Stimulated activated naive CD8-positive, alpha-beta T cell treated with anti-CD3 and anti-CD28 coated beads, Interleukin-15, Interleukin-2, amounts not matched to agents 100 U/mL and 50 U/mL, for 24 hours (primary cell): ENCODE measurements around the gene SAMD11.

ENCODE experiments used
- ATAC-seq: fragments of 150-1000 bp; cut with Tn5 transposase; one replicate; pipeline ENCODE4 v1.10.0; 2021
- DNase-seq: peaks from one replicate; pipeline ENCODE4 v3.0.0; 2021

Gene SAMD11

GRCh38 chr1:905071-905749, 18.5 kb upstream of the SAMD11 start:
- DNase-seq (peak; percentile 44), ATAC-seq (no peak)

- ATAC-seq (no peak), DNase-seq (no peak)
Measured at GRCh38 chr1:905811-906599, 17.7 kb upstream of the SAMD11 start.

DNA sequence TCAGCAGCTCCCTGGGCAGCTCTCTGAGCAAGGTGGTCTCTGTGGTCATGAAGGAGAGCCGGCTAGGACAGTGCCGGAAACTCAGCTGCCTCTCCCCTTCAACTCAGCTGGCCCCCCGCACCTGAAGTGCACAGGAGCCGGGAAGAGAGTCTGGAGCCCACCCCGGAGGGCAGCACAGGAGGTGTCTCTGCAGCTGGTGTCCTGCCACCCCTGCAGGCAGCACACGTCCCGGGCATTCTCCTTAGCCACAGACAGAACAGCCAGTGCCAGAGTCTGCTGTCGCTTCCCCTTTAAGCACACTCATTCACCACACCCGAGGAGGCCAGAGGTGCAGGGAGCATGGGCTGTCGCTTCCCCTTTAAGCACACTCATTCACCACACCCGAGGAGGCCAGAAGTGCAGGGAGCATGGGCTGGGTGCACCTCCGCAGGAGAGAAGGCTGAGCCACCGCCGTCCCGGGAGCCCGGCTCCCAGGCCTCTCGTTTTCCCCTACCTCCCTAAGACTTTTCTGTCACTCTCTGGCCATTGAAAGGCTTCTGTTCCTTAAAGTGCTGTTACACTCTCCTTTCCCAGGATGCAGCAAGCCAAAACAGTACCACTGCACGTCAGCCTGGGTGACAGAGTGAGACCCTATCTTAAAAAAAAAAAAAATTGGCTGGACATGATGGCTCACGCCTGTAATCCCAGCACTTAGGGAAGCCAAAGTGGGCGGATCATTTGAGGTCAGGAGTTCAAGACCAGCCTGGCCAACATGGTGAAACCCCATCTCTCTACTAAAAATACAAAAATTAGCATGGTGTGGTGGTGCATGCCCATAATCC, 16.9 kb upstream of the SAMD11 start:
- ATAC-seq (peak; percentile 54), DNase-seq (no peak)

DNA sequence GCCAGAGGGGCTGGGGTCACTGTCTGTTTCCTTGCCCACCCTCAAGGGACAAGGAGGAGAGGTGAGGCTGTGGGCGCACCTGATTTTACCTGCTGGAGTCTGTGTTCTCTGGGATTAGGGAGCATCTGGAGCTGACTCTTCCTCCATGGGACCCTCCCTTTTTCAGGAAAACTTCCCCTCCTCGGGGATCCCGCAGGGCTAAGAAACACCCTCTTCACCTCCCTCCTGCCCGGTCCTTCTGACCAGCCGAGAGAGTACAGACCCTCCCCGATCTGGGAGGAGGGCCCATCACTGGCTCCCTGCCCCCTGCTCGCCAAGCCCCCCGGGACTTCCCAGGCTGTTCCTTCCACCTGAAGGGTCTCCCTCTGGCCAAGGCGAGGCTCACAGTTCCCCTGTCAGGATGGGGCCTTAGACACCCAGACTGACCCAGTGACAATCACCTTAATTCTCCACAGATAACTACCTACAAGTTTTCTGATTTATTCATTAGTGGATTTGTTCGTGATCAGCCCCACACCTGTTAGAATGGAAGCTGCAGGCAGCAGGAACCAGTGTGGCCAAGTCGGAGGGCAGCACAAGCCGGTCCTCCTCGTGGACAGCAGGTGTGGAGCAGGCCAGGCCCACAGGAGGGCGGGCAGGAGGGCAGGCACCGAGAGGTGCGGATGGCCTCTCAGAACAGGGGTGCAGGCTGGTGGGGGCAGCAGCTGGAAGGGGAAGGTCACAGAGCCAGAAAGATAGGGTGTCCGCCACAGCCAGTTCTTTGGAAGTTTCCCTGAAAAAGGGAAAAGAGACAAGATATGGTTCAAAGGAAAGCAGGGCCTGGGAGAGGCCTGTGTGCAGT, 15.9 kb upstream of the SAMD11 start:
- no peak for ATAC-seq
- DNase-seq: no peak

DNA sequence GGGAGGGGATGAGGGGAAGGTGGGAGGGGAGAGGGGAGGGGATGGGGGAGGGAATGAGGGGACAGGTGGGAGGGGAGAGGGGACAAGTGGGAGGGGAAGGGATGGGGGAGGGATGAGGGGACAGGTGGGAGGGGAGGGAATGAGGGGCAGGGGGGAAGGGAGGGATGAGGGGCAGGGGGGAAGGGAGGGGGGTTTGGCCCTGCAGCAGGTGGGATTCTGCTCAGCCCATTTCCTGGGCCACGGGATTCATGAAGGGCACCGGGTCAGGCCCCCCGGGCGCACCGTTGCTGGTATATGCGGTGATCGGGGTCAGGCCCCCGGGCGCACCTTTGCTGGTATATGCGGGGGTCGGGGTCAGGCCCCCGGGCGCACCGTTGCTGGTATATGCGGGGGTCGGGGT, 15.1 kb upstream of the SAMD11 start:
- no peak for ATAC-seq
- no peak for DNase-seq

- no peak for DNase-seq
- no peak for ATAC-seq
Measured at GRCh38 chr1:909861-910310, 13.8 kb upstream of the SAMD11 start.

GRCh38 chr1:910311-910880, 13.3 kb upstream of the SAMD11 start:
- DNase-seq: no peak
- ATAC-seq: no peak

- DNase-seq (no peak), ATAC-seq (peak; percentile 44)
Measured at GRCh38 chr1:910881-911721, 12.6 kb upstream of the SAMD11 start.

DNA sequence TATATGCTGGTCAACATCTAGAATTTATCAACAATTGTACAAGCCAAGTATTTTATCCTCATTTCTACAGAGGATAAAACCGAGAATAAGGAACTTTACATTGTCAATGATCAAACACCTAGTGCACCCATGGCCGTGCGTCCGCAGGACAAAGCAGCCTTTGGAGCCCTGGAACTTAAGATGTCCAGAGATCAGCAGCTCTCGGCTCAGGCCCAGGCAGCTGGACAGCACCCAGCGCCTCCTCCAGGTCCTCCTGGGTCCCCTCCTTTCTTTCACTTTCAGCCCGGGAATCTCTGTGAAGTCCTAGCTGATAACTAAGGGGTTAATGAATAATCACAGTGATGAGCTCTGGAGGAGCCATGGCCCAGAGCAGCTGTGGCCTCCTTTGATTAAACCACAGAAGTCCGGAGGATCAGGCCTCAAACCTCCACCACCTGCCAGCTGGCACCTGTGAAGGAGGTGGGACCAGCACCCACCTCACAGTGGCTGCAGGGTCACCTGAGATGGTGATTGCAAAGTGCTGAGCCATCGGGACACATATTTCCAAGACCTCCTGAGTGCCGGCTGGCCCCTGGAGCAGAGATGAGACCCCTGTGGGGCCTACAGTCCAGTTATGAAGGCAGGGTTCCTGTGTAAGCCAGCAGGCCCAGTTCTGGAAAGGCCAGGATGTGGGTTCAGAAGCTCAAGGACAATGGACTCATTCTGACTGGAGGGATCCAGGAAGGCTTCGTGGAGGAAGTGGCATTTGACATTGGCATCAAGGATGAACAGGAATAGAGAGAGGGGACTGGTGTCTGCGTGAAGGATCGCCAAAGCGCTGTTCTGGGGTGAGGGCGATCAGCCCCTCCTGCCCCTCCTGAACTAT, 11.6 kb upstream of the SAMD11 start:
- ATAC-seq (no peak), DNase-seq (no peak)

DNA sequence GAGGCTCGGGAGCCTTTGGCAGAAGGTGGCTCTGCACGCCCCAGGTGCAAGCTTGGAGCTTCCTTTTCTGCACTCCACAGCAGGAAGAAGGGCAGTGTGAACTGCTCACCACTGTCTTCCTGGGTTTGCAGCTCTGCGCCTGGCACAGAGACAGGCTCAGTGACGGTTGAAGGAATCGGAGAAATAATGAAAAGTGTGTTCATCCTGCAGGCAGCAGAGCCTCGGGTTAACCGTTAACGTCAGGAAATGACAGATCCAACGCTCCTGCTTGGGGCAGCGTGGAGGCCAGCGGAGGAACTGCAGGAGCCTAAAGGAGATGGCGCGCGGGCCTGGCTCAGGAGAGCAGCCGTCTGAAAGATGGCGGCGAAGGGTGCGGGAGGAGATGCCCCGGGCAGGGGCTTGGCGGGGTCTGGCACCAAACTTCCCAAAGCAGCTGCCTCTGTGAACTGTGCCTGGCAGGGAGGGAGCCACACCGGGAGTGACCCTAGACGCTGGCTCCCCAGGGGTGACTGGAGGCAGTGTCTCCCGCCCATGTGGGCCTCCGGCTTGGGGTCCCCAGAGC, 10.9 kb upstream of the SAMD11 start:
- ATAC-seq (no peak), DNase-seq (no peak)

GRCh38 chr1:913491-914130, 10.1 kb upstream of the SAMD11 start:
- no peak for ATAC-seq
- peak; percentile 2 for DNase-seq

GRCh38 chr1:914131-914890, 9.4 kb upstream of the SAMD11 start:
- ATAC-seq: no peak
- DNase-seq: peak; percentile 1

GRCh38 chr1:914891-915280, 8.8 kb upstream of the SAMD11 start:
- DNase-seq: peak; percentile 1
- no peak for ATAC-seq

GRCh38 chr1:915295-916172, 8.2 kb upstream of the SAMD11 start:
- ATAC-seq (no peak), DNase-seq (peak; percentile 2)

- ATAC-seq (no peak), DNase-seq (peak; percentile 1)
Measured at GRCh38 chr1:916173-917075, 7.3 kb upstream of the SAMD11 start.

DNA sequence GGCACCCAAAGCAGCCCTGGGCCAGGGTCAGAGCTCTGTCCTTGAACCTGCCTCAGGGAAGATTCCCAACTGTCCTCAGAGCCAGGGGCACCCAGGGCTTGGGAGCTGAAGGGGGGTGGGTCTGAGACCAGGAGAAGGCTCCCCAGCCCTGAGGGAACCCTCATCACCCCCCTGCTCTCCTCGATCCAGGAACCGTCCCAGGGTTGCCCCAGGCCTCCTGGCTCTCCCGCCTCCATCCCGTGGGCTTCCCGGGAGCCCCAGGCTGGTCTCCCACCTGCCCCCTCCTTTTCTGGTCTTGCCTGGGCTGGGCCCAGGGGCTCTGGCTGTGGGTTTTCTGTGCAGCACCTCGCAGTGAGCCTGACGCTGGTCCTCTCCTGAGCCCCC, 6.7 kb upstream of the SAMD11 start:
- ATAC-seq (no peak), DNase-seq (no peak)
